Type B pancreatic cell (in vitro differentiated cells): ENCODE measurements around the gene SLC22A1. TPM values are rescaled to one million over a fixed set of nuclear protein-coding genes. Genes with fewer than 3 reads are reported as not detected.
"Not testable (repeated sequence)": the region's sequence is repeated elsewhere in the genome, so short reads cannot be mapped to it uniquely, and the experiment has no call there.

Experiments used
- DNase-seq: peaks from one replicate; pipeline ENCODE4 v3.0.0; 2021; ENCODE audit warnings: mixed read lengths; ENCODE audit not compliant: unreplicated experiment; ENCODE audit errors: extremely low spot score
- H3K27ac Mint-ChIP-seq: 2 replicates; pipeline ENCODE4 v1.8.0; 2021; ENCODE audit warnings: mild to moderate bottlenecking, mixed read lengths
- H3K27me3 Mint-ChIP-seq: 2 replicates; pipeline ENCODE4 v1.8.0; 2021; ENCODE audit warnings: mixed read lengths
- H3K36me3 Mint-ChIP-seq: 2 replicates; pipeline ENCODE4 v1.8.0; 2021; ENCODE audit warnings: mixed read lengths
- H3K4me1 Mint-ChIP-seq: one replicate; pipeline ENCODE4 v1.8.0; 2021; ENCODE audit warnings: mixed read lengths; ENCODE audit not compliant: unreplicated experiment
- H3K4me3 Mint-ChIP-seq: 2 replicates; pipeline ENCODE4 v1.8.0; 2021; ENCODE audit warnings: mild to moderate bottlenecking, mixed read lengths
- H3K9me3 Mint-ChIP-seq: 2 replicates; pipeline ENCODE4 v1.8.0; 2021; ENCODE audit warnings: mixed read lengths
- total RNA-seq: library from RNA; stranded (reverse); gene quantifications from 2 replicates; pipeline ENCODE4 v1.2.1, GENCODE V29; 2021; ENCODE audit warnings: low replicate concordance
- TF ChIP-seq, protein P1 (sequence below): fragments of 200-600 bp; sonication (generic); conservative IDR thresholded peaks from 2 replicates; pipeline ENCODE4 v1.5.0; 2021; ENCODE audit warnings: antibody characterized with exemption, mild to moderate bottlenecking

Gene SLC22A1
- total RNA-seq, 1 donor from 2014 or later: 3.0 TPM

DNA sequence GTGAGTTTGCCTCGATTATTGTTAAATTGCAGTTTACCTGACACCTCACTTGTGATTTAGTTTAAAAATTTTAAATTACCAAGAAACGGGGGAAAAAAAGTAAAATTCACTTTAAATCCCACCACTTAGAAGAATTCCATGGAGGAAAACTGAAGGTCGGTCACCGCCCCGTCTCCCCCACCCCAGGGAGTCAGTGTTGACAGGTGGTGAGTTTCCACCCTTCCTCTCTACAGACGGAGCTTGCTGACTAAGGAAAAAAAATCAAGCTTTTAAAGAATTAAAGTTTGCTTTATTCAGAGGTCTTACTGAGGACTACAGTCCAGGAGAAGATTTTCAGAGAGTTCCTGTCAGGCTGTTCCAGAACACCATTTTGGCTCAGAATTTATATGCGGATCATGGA, 42.3 kb downstream of the SLC22A1 start:
- H3K4me1 Mint-ChIP-seq: peaks cover 9% of the 10 kb centered on the region
- H3K4me3 Mint-ChIP-seq: no peak overlapping the region
- H3K27ac Mint-ChIP-seq: no peak overlapping the region
- no peaks in the 10 kb centered on the region for H3K27me3 Mint-ChIP-seq
- TF ChIP-seq, protein P1, sequence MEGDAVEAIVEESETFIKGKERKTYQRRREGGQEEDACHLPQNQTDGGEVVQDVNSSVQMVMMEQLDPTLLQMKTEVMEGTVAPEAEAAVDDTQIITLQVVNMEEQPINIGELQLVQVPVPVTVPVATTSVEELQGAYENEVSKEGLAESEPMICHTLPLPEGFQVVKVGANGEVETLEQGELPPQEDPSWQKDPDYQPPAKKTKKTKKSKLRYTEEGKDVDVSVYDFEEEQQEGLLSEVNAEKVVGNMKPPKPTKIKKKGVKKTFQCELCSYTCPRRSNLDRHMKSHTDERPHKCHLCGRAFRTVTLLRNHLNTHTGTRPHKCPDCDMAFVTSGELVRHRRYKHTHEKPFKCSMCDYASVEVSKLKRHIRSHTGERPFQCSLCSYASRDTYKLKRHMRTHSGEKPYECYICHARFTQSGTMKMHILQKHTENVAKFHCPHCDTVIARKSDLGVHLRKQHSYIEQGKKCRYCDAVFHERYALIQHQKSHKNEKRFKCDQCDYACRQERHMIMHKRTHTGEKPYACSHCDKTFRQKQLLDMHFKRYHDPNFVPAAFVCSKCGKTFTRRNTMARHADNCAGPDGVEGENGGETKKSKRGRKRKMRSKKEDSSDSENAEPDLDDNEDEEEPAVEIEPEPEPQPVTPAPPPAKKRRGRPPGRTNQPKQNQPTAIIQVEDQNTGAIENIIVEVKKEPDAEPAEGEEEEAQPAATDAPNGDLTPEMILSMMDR: no peak
- DNase-seq: no peak
- H3K9me3 Mint-ChIP-seq: no peaks in the 10 kb centered on the region
- peaks cover 6% of the 10 kb centered on the region for H3K36me3 Mint-ChIP-seq

GRCh38 chr6:160165928-160166327, 44.3 kb downstream of the SLC22A1 start:
- not testable (repeated sequence) for H3K4me1 Mint-ChIP-seq, DNase-seq, H3K4me3 Mint-ChIP-seq, H3K36me3 Mint-ChIP-seq, H3K9me3 Mint-ChIP-seq, H3K27me3 Mint-ChIP-seq, H3K27ac Mint-ChIP-seq

GRCh38 chr6:160167604-160168399, 46.2 kb downstream of the SLC22A1 start:
- Mint-ChIP-seq H3K9me3 (no peaks in the 10 kb centered on the region), H3K36me3 (no peaks in the 10 kb centered on the region), H3K27ac (no peak overlapping the region), H3K4me1 (peaks cover 9% of the 10 kb centered on the region), H3K4me3 (no peak overlapping the region), H3K27me3 (no peaks in the 10 kb centered on the region)
- TF ChIP-seq, protein P1: no peak
- no peak for DNase-seq

DNA sequence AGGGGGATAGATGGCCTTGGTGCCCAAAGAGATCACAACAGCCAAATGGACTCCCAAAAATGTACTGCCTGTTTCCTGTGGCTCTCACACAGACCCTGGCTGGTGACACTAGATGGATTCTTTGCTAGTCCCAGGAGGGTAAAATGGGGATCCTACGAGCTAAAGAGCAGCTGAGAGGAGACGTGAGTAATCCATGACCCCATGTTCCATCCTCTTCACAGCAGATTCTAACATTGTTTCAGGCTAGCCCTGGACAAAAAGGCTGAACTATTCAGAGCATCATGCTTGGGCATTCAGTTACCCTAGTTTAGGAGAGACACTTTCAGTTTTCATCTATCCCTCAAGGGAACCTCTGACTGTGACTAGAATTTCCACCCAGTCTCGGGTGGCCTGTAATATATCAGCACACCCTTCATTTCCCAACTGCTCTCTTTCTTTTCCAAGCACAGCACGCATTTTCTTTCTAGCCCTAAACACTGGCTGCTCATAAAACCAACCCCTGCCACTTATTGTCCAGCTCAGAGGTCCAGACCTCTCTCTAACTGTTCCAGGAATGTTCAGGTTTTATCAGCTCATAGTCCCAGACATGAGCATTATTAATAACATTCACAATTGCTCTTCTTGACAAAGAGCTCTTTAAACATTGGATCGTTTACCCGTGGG, 48.5 kb downstream of the SLC22A1 start:
- H3K4me1 Mint-ChIP-seq: peaks cover 9% of the 10 kb centered on the region
- H3K4me3 Mint-ChIP-seq: no peak overlapping the region
- H3K27me3 Mint-ChIP-seq: no peaks in the 10 kb centered on the region
- H3K9me3 Mint-ChIP-seq: no peaks in the 10 kb centered on the region
- no peaks in the 10 kb centered on the region for H3K36me3 Mint-ChIP-seq
- no peak overlapping the region for H3K27ac Mint-ChIP-seq
- TF ChIP-seq, protein P1: no peak
- no peak for DNase-seq

- Mint-ChIP-seq H3K27me3 (no peaks in the 10 kb centered on the region), H3K36me3 (no peaks in the 10 kb centered on the region), H3K9me3 (no peaks in the 10 kb centered on the region), H3K4me3 (no peak overlapping the region), H3K27ac (no peak overlapping the region), H3K4me1 (peaks cover 9% of the 10 kb centered on the region)
- no peak for DNase-seq
- TF ChIP-seq, protein P1: no peak
These were observed 51.1 kb downstream of the SLC22A1 start for GRCh38 chr6:160172704-160173103.

GRCh38 chr6:160173806-160174527, 52.4 kb downstream of the SLC22A1 start:
- Mint-ChIP-seq H3K9me3 (no peaks in the 10 kb centered on the region), H3K27me3 (no peaks in the 10 kb centered on the region), H3K4me3 (no peak overlapping the region), H3K36me3 (no peaks in the 10 kb centered on the region), H3K4me1 (peaks cover 9% of the 10 kb centered on the region), H3K27ac (no peak overlapping the region)
- TF ChIP-seq, protein P1: no peak
- DNase-seq: no peak
